Mucosa of stomach (tissue), 1 donor: ENCODE data around the gene CLTRN.
A peak's percentile ranks its signal among the peaks of the same experiment; 100 is the strongest.

Source experiments
- H3K27me3 ChIP-seq: one replicate; pipeline ENCODE4 v1.7.0; 2013; ENCODE audit warnings: mild to moderate bottlenecking, low read length; ENCODE audit not compliant: control insufficient read depth, insufficient read depth
- H3K36me3 ChIP-seq: one replicate; pipeline ENCODE4 v1.7.0; 2013; ENCODE audit warnings: low read length; ENCODE audit not compliant: control insufficient read depth, insufficient read depth
- H3K4me1 ChIP-seq: one replicate; pipeline ENCODE4 v1.7.0; 2013; ENCODE audit warnings: mild to moderate bottlenecking, low read length; ENCODE audit not compliant: control insufficient read depth, insufficient read depth
- H3K4me3 ChIP-seq: one replicate; pipeline ENCODE4 v1.7.0; 2013; ENCODE audit warnings: low read length
- H3K9ac ChIP-seq: one replicate; pipeline ENCODE4 v1.7.0; 2013; ENCODE audit warnings: mild to moderate bottlenecking, low read length, moderate library complexity
- H3K9me3 ChIP-seq: one replicate; pipeline ENCODE4 v1.7.0; 2013; ENCODE audit warnings: mild to moderate bottlenecking, low read length, moderate library complexity; ENCODE audit not compliant: control insufficient read depth
- donor health status: Pancreatic carcinoma.

Gene CLTRN

GRCh38 chrX:15601932-15602331 lies 62.7 kb downstream of the CLTRN start:
- H3K36me3 ChIP-seq, result no peaks in the 10 kb centered on the region
- no peaks in the 10 kb centered on the region for H3K9me3 ChIP-seq
- H3K27me3 ChIP-seq, result no peaks in the 10 kb centered on the region
- H3K4me3 ChIP-seq, result no peak overlapping the region
- H3K4me1 ChIP-seq, result peaks cover 15% of the 10 kb centered on the region
- no peak overlapping the region for H3K9ac ChIP-seq

- Histone ChIP-seq H3K4me1 (peaks cover 20% of the 10 kb centered on the region), H3K9ac (no peak within 1 kb of the TSS), H3K4me3 (no peak within 1 kb of the TSS), H3K36me3 (no peaks in the 10 kb centered on the region), H3K9me3 (no peaks in the 10 kb centered on the region), H3K27me3 (no peaks in the 10 kb centered on the region)
Observed at GRCh38 chrX:15600745-15601144, 63.9 kb downstream of the CLTRN start, which contains the start of gene ACE2. Gene ACE2 (minus strand): TSS chrX:15600960. CDS start chrX:15600911, 49 bp downstream.

- H3K4me3 ChIP-seq, result no peak overlapping the region
- no peaks in the 10 kb centered on the region for H3K27me3 ChIP-seq
- H3K9me3 ChIP-seq, result no peaks in the 10 kb centered on the region
- no peaks in the 10 kb centered on the region for H3K36me3 ChIP-seq
- H3K4me1 ChIP-seq, result peaks cover 15% of the 10 kb centered on the region
- H3K9ac ChIP-seq, result no peak overlapping the region
Observed at GRCh38 chrX:15600049-15600448, 64.6 kb downstream of the CLTRN start.

- no peak overlapping the region for H3K4me3 ChIP-seq
- no peaks in the 10 kb centered on the region for H3K36me3 ChIP-seq
- peaks cover 15% of the 10 kb centered on the region for H3K4me1 ChIP-seq
- H3K9ac ChIP-seq, result no peak overlapping the region
- H3K9me3 ChIP-seq, result no peaks in the 10 kb centered on the region
- H3K27me3 ChIP-seq, result no peaks in the 10 kb centered on the region
Observed at GRCh38 chrX:15599461-15599860, 65.1 kb downstream of the CLTRN start.

GRCh38 chrX:15598026-15598425 lies 66.6 kb downstream of the CLTRN start:
- Histone ChIP-seq H3K9ac (no peak overlapping the region), H3K4me3 (no peak overlapping the region), H3K4me1 (peaks cover 15% of the 10 kb centered on the region), H3K27me3 (no peaks in the 10 kb centered on the region), H3K9me3 (no peaks in the 10 kb centered on the region), H3K36me3 (no peaks in the 10 kb centered on the region)

- no peak overlapping the region for H3K9ac ChIP-seq
- H3K4me3 ChIP-seq, result no peak overlapping the region
- H3K4me1 ChIP-seq, result peaks cover 7% of the 10 kb centered on the region
- H3K36me3 ChIP-seq, result no peaks in the 10 kb centered on the region
- no peaks in the 10 kb centered on the region for H3K9me3 ChIP-seq
- no peaks in the 10 kb centered on the region for H3K27me3 ChIP-seq
Observed at GRCh38 chrX:15594371-15594770, 70.2 kb downstream of the CLTRN start.

- no peaks in the 10 kb centered on the region for H3K27me3 ChIP-seq
- H3K36me3 ChIP-seq, result no peaks in the 10 kb centered on the region
- no peak overlapping the region for H3K4me3 ChIP-seq
- H3K9me3 ChIP-seq, result no peaks in the 10 kb centered on the region
- peak overlapping the region; percentile 66 for H3K9ac ChIP-seq
- peaks cover 10% of the 10 kb centered on the region for H3K4me1 ChIP-seq
Observed at GRCh38 chrX:15579778-15580747, 84.5 kb downstream of the CLTRN start.
